Measurements from ENCODE around the gene ATP6V1G2.

- no peak for TF ChIP-seq POLR2A (IDR thresholded peaks at IDR 0.05; ENCODE audit: extremely low read depth, insufficient read length)
- TF ChIP-seq CTCF (IDR thresholded peaks at IDR 0.05; ENCODE audit: low read depth, low read length), result no peak
Observed at GRCh38 chr6:31547727-31548543, 1.5 kb upstream of the ATP6V1G2 start.
